Activated CD8-positive, alpha-beta memory T cell treated with anti-CD3 and anti-CD28 coated beads for 36 hours (primary cell): Measurements from ENCODE around the gene CASP14. TPM values are rescaled to one million over a fixed set of nuclear protein-coding genes. Genes with fewer than 3 reads are reported as not detected.
"Not testable (repeated sequence)": the region's sequence is repeated elsewhere in the genome, so short reads cannot be mapped to it uniquely, and the experiment has no call there.

Experiments
- CTCF ChIA-PET: fragments of 350-600 bp; sonication (Branson Sonifier 250); formaldehyde crosslinking; loops from one replicate; lab custom pipeline; 2021; ENCODE audit warnings: antibody characterized with exemption; lab: Charles Lee
- POLR2A ChIA-PET: fragments of 350-600 bp; sonication (Branson Sonifier 250); formaldehyde crosslinking; loops from one replicate; lab custom pipeline; 2021; ENCODE audit warnings: antibody characterized with exemption; lab: Charles Lee
- total RNA-seq, 2 experiments: library from RNA; stranded (reverse); gene quantifications; one replicate each; pipeline ENCODE4 v1.2.3, GENCODE V29; 2021

CASP14 gene, protein sequence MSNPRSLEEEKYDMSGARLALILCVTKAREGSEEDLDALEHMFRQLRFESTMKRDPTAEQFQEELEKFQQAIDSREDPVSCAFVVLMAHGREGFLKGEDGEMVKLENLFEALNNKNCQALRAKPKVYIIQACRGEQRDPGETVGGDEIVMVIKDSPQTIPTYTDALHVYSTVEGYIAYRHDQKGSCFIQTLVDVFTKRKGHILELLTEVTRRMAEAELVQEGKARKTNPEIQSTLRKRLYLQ
- total RNA-seq, result not detected

DNA sequence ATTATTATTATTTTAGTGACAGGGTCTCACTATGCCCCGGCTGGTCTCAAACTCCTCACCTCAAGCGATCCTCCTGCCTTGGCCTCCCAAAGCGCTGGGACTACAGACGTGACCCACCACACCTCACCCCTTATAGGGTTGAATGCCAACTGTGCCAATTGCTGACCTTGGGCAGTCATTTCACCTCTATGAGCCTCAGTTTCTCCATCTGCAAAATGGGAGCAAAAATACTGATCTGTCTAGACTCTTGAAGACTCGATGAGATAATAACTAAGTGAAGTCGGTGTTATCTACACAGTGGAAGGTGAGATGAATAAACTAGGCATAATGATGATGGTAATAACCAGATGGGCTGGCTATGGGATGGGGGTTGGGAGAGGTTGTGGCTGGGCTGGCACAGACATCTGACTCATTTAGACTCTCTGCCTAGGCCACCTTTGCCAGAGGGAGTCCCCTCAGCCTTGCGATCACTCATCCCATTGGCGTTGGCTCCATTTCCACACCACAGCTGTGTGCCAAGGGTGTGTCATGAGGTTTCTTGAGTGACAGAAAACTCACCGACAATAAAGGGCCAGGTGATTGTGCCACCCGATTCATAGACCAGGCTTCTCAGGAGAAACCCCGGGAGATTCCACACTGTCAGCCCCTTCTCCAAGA is at the start of gene CASP14:
TSS of gene CASP14 (plus strand) at position 596 of the 657 bp plus-strand sequence. CDS start 2,772 bp downstream, outside the sequence.
- ChIA-PET CTCF (no interaction called here), POLR2A (no interaction called here)

- ChIA-PET CTCF (no interaction called here), POLR2A (no interaction called here)
These were observed 41.0 kb upstream of the CASP14 start for GRCh38 chr19:15008308-15008707.

DNA sequence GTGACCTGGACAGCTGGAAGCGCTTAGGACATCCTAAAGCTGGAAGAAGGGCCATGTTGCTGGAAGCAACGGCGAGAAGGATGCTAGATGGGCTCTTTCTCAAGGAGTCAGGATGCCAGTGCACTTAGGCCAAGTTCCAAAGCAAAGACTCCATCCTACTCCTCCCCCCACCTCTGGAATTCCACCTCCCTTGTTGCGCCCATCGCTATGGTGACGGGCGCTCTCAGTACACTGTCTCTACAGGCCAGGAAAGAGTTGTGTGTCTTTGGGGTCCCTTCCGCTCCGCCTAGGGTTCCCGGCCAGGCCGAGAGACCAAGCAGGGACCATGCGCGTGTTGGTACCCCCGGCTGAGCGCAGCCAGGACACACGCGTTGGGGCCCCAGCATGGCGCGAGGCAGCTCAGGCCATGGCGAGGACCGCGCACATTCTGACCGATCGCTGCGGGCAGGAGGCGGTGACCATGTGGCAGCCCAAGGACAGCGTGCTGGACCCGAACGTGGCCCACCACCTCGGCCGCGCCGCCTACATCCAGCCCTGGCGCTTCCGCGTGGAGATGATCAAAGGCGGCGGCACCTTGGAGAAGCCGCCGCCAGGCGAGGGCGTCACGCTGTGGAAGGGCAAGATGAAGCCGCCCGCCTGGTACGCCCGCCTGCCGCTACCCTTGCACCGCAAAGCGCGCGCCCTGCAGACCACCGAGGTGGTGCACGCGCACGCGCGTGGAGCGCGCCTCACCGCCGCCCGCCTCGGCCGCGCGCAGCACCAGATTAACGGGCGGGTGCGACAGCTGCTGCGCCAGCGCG is 38.6 kb upstream of the CASP14 start:
- POLR2A ChIA-PET, result interaction anchor here (0.7 kb wide), 1 partner anchor 1977 kb away, joined by 8 read pairs; no protein-coding TSS in a partner anchor
- CTCF ChIA-PET, result no interaction called here

DNA sequence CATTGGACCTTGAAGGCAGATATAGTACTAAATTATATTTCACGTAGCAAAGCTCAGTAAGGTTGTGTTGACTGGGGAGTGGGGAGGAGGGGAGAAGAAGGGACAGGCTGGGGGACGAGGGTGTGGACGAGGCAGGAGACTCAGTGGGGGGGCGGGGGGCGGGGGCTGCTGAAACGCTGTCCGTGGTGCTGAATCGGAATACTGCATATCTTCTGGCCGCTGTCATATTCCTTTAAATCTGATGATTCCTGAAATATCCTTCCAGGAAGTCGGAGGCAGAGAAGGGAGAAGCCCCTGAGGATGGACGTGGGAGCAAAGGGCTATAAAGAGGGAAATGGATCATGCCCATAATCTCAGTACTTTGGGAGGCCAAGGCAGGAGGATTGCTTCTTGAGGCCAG is 34.7 kb upstream of the CASP14 start:
- CTCF ChIA-PET, result no interaction called here
- POLR2A ChIA-PET, result no interaction called here

GRCh38 chr19:15015946-15016542 is 33.2 kb upstream of the CASP14 start:
- CTCF ChIA-PET, result interaction anchor here (0.7 kb wide), 1 partner anchor 9 kb away, joined by 3 read pairs; no protein-coding TSS in a partner anchor
- POLR2A ChIA-PET, result interaction anchor here (0.7 kb wide), 1 partner anchor 800 kb away, joined by 14 read pairs; no protein-coding TSS in a partner anchor

DNA sequence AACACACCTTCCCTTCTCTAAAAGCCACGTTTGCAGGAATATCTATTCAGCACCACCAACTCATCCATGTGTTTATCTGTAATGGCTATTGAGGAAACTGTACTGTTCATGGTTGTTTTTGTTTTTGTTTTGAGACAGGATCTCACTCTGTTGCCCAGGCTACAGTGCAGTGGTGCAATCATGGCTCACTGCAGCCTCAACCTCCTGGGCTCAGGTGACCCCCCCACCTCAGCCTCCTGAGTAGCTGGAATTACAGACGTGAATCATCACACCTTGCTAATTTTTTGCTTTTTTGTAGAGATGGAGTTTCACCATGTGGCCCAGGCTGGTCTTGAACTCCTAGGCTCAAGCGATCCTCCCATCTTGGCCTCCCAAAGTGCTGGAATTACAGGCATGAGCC is 30.4 kb upstream of the CASP14 start:
- CTCF ChIA-PET, POLR2A ChIA-PET: not testable (repeated sequence)

DNA sequence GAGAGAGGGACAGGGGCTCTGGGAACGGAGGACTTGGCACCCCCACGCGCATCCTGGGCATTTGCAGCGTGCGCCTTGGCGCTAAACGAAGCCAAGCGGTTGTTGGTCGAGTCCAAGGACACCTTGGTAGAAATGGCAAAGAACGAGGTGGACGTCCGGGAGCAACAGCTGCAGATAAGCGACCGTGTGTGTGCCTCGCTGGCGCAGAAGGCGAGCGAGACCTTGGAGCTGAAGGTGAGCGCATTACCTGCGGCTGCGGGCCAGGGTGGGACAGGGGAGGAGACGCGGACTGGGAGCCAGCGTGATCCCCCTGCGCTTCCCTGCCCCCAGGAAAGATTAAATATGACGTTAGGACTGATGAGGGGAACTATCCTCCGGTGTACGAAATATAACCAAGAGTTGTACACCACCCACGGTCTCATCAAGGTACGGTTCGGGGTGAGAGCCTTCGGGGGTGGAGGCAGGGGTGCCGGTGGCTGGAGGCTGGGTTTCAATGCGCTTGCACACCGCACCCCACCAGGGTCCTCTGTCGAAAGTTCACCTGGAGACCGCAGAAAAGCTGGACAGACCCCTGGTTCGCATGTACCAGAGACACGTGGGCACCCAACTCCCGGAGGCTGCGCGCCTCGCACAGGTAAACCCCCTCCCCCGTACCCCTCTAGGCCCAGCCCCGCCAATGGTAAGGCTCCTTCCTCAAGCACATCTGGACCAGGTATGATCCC is 27.8 kb upstream of the CASP14 start:
- POLR2A ChIA-PET, result no interaction called here
- CTCF ChIA-PET, result no interaction called here

DNA sequence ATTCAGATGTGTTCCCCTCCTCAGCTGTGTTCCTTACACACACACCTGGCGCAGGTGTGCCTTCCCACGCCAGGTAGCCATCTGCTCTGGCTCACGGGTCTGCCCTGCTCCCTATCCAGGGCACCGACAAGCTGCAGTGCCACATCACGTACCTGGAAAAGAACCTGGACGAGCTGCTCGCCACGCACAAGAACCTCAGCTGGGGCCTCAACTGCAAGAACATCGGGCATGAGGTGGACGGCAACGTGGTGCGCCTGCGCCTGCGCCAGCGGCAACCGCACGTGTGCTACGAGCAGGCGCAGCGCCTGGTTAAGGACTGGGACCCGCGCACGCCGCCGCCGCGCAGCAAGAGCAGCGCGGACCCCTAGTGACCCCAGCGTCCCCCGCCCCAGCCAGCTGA is 26.5 kb upstream of the CASP14 start:
- CTCF ChIA-PET, result no interaction called here
- POLR2A ChIA-PET, result no interaction called here

DNA sequence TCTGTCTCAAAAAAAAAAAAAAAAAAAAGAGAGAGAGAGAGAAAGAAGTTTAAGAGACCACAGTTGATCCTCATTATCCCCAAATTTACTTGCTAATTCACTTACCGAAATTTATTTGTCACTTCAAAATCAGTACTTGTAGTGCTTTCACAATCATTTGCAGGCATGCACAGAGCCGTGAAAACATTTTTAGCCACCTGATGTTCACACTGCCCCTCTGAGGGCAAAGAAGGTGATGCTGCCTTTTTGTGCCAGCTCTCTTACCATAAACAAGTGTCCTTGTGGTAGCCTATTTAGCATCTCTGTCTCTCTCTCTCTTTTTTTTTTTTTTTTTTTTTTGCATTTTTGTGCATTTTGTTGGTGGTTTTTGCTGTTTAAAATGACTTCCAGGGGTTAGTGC is 24.1 kb upstream of the CASP14 start:
- POLR2A ChIA-PET, result no interaction called here
- CTCF ChIA-PET, result interaction anchor here (0.6 to 0.7 kb wide), 4 partner anchors 10 to 1850 kb away, joined by 3 read pairs; no protein-coding TSS in a partner anchor

DNA sequence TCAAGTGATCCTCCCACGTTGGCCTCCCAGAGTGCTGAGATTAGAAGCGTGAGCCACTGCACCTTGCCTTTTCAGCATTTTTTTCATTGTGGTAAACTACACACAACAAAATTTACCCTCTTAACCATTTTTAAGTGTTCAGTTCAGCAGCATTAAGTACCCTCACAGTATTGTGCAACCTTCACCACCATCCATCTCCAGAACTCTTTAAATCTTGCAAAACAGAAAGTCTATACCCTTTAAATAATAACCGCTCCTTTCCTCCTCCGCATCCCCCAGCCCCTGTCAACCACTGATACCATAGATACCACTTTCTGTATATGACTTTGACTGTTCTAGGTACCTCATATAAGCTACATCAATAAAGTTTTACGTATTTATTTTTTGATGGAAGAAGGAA is 20.8 kb upstream of the CASP14 start:
- CTCF ChIA-PET, result no interaction called here

DNA sequence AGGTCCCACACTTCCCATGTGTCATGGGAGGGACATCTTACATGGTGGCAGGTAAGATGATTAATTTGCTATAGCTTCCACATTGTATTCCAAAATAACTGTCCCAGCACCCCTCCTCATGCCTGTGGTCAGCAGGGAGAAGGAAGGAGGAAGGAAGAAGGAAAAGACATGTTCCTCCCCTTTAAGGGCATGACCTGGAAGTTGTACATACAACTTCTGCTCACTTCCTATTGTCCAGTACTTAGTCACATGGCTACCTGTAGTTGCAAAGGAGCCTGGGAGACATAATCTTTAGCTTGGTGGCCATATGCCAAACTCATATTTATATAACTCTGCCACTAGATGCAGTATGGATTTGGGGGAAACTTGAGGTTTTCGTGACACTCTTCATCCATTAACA is 17.6 kb upstream of the CASP14 start:
- POLR2A ChIA-PET, result no interaction called here
- CTCF ChIA-PET, result no interaction called here

More for the DNA sequence above, 20.8 kb upstream of the CASP14 start:
- POLR2A ChIA-PET, result no interaction called here

DNA sequence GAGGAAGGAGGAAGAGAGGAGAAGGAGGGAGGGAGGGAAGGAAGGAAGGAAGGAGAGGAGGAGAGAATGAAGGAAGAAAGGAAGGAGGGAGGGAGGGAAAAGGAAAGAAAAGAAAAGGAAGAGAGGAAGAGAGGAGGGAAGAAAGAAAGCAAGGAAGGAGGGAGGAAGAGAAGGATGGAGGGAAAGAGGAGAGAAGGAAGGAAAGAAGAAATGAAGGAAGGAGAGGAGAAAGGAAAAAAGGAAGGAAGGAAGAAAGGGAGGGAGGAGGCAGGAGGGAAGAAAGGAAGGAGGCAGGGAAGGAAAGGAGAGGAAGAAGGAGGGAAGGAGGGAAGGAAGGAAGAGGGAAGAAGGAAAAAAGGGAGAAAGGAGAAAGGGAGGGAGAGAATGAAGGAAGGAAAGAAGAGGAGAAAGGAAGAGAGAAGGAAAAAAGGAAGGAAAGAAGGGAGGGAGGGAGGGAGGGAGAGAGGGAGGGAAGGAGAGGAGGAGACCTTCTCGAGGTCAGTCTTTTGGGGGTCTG is 13.4 kb upstream of the CASP14 start:
- ChIA-PET CTCF (no interaction called here), POLR2A (no interaction called here)

DNA sequence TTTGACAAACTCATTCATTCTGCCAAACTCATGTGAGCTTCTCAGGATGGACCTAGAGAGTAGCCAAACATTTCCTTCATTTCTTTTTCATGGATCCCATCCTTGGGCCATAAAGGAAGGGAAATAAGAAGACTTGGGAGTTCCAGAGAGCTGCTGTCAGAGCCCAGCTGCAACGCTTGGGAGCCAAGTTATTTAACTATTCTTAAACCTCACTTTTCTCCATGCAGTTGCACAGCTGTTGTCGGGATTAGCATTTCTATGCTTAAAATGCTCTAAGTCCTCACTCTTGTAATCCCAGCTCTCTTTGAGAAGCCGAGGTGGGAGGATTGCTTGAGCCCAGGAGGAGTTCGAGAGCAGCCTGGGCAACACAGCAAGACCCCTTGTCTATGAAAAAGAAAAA is 11.7 kb upstream of the CASP14 start:
- CTCF ChIA-PET, result no interaction called here

DNA sequence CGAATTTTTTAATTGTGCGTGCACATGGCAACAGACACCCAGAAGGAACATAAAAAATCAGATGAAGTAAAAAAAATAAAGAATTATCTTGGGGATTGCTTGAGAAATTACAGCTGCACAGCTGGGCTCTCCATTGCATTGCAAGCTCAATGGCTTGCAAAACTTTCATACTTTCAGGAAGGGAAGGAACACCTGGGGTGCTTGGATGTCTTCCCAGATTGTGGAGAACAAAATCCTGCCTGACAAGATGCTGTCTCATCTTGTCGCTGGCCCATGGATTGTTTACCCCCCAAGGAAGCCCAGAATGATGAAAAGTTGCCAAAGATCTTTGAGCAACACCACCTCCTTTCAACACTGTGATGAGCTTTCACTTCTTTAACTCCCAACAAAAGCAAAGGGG is 11.0 kb upstream of the CASP14 start:
- ChIA-PET CTCF (no interaction called here), POLR2A (no interaction called here)

More for the DNA sequence above, 11.7 kb upstream of the CASP14 start:
- POLR2A ChIA-PET, result no interaction called here

DNA sequence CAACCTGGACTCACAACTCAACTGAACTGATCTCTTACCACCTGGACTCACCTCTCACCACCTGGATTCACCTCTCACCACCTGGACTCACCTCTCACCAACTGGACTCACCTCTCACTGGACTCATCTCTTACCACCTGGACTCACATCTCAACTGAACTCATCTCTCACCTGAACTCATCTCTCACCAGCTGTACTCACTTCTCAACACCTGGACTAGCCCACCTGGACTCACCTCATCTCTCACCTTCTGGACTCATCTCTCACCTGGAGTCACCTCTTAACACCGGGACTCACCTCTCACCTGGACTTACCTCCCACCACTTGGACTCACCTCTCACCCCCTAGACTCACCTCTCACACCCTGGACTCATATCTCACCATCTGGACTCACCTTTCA is 7.3 kb upstream of the CASP14 start:
- CTCF ChIA-PET, result interaction anchor here (0.6 kb wide), 1 partner anchor 1674 kb away, joined by 4 read pairs; no protein-coding TSS in a partner anchor
- POLR2A ChIA-PET, result no interaction called here

- CTCF ChIA-PET, result no interaction called here
- POLR2A ChIA-PET, result no interaction called here
These were observed 6.5 kb upstream of the CASP14 start for GRCh38 chr19:15042826-15043225.

DNA sequence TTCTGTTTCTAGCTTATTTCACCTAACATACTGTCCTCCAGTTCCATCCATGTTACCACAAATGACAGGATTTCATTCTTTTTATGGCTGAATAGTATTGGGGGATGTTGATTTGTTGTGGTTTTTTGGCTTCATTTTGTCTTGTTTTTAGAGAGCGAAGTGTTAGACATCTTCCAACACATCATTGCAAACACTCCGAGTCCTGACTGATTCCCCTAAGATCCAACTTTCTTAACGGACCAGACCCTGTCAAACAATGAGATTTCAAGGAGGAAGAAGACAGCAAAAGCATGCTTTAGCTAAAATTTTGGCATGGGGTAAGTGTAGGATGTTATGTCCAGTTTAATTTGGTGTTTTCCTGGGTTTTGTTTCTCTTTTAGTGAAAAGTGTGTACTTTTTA is 3.8 kb upstream of the CASP14 start:
- CTCF ChIA-PET, result no interaction called here
- POLR2A ChIA-PET, result interaction anchor here (0.7 kb wide), 1 partner anchor 594 kb away, joined by 3 read pairs; no protein-coding TSS in a partner anchor

DNA sequence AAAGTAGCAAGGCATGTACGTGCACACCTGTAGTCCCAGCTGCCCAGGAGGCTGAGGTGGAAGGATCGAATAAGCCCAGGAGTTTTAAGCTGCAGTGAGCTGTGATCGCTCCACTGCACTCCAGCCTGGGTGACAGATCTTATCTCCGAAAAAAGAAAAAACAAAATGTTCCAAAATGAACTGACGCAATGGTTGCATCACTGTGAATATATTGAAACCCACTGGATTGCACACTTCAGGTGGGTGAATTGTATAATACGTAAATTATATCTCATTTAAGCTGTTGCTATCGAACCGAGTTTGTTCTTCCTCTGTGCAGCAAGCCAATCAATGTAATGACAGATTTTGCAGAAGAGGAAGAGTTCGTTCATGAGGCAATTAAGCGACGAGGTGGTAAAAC is 1.6 kb upstream of the CASP14 start:
- POLR2A ChIA-PET, result no interaction called here
- CTCF ChIA-PET, result no interaction called here

GRCh38 chr19:15048128-15048527 is 1.2 kb upstream of the CASP14 start:
- ChIA-PET POLR2A (no interaction called here), CTCF (no interaction called here)
